HepG2 (cell line): ENCODE measurements around the gene GALR3. TPM values are rescaled to one million over a fixed set of nuclear protein-coding genes. Genes with fewer than 3 reads are reported as not detected.

Experiments used
- BORCS8-MEF2B ChIP-seq: sonication (generic); formaldehyde crosslinking; IDR thresholded peaks from 2 replicates; pipeline ENCODE4 v1.8.0; 2022; ENCODE audit warnings: mild to moderate bottlenecking, missing genetic modification reagents
- CENPBD1 ChIP-seq: sonication (generic); formaldehyde crosslinking; IDR thresholded peaks from 2 replicates; pipeline ENCODE4 v1.8.0; 2022; ENCODE audit warnings: missing genetic modification reagents, low read depth, mild to moderate bottlenecking, borderline replicate concordance
- CREB1 ChIP-seq, 2 experiments: fragments of 450-650 bp in 1 of 2; IDR thresholded peaks; 2 replicates each; pipeline ENCODE4 v1.6.1; 2016 to 2017; ENCODE audit warnings: control low read depth in 1 of 2, mild to moderate bottlenecking in 1 of 2, missing compliant biosample characterization in 1 of 2, missing genetic modification characterization in 1 of 2
- ELK4 ChIP-seq: sonication (generic); formaldehyde crosslinking; IDR thresholded peaks from 2 replicates; pipeline ENCODE4 v1.9.0; 2021; ENCODE audit warnings: missing genetic modification reagents, borderline replicate concordance
- GPBP1L1 ChIP-seq: sonication (generic); formaldehyde crosslinking; IDR thresholded peaks from 2 replicates; pipeline ENCODE4 v1.5.0; 2020; ENCODE audit warnings: mild to moderate bottlenecking, missing genetic modification reagents
- HMG20A ChIP-seq: IDR thresholded peaks from 2 replicates; pipeline ENCODE4 v1.6.1; 2016; ENCODE audit warnings: borderline replicate concordance
- IRF9 ChIP-seq: sonication (generic); formaldehyde crosslinking; IDR thresholded peaks from 2 replicates; pipeline ENCODE4 v1.8.0; 2022; ENCODE audit warnings: missing genetic modification reagents, mild to moderate bottlenecking, borderline replicate concordance
- MXD4 ChIP-seq: IDR thresholded peaks from 2 replicates; pipeline ENCODE4 v1.6.1; 2016; ENCODE audit warnings: mild to moderate bottlenecking, missing biosample characterization, missing genetic modification reagents
- MXI1 ChIP-seq: IDR thresholded peaks from 3 replicates; pipeline ENCODE4 v1.6.1; 2012; ENCODE audit warnings: low read depth, low read length, inconsistent platforms, borderline replicate concordance
- NR2F1 ChIP-seq, 2 experiments: fragments of 450-650 bp in 1 of 2; formaldehyde crosslinking in 1 of 2; IDR thresholded peaks; 2 replicates each; pipeline versions ENCODE4 v1.5.0 to v1.6.1; 2016 to 2020; ENCODE audit warnings: mild to moderate bottlenecking in 1 of 2, missing compliant biosample characterization in 1 of 2, missing genetic modification reagents in 1 of 2, moderate library complexity in 1 of 2
- PBX2 ChIP-seq: IDR thresholded peaks from 2 replicates; pipeline ENCODE4 v1.6.1; 2016; ENCODE audit warnings: control low read depth
- PBX3 ChIP-seq: sonication (generic); formaldehyde crosslinking; IDR thresholded peaks from 2 replicates; pipeline ENCODE4 v1.8.1; 2023; ENCODE audit warnings: missing genetic modification reagents, inconsistent platforms, borderline replicate concordance
- PREB ChIP-seq: sonication (generic); formaldehyde crosslinking; IDR thresholded peaks from 2 replicates; pipeline ENCODE4 v1.4.0; 2020; ENCODE audit warnings: missing genetic modification reagents
- SAFB2 ChIP-seq: sonication (generic); formaldehyde crosslinking; IDR thresholded peaks from 2 replicates; pipeline ENCODE4 v1.5.1; 2020; ENCODE audit warnings: missing genetic modification reagents, low read depth, mild to moderate bottlenecking, borderline replicate concordance
- TFDP1 ChIP-seq: IDR thresholded peaks from 2 replicates; pipeline ENCODE4 v1.6.1; 2016; ENCODE audit warnings: missing compliant biosample characterization, missing genetic modification reagents, borderline replicate concordance
- ZFY ChIP-seq: sonication (generic); formaldehyde crosslinking; IDR thresholded peaks from 2 replicates; pipeline ENCODE4 v1.4.0; 2020; ENCODE audit warnings: missing genetic modification reagents
- ZNF788 ChIP-seq: sonication (generic); formaldehyde crosslinking; IDR thresholded peaks from 2 replicates; pipeline ENCODE4 v1.5.0; 2020; ENCODE audit warnings: mild to moderate bottlenecking, missing genetic modification reagents, borderline replicate concordance
- polyA plus RNA-seq, 8 experiments: library from polyadenylated mRNA; depleted of rRNA in 3 of 8; stranded (reverse) in 7 of 8; unstranded in 1 of 8; fragments of >200 nt; fragmentation: Illumina TruSeq in 4 of 8; extraction: Trizol in 4 of 8; gene quantifications; 2 replicates each; pipeline versions ENCODE4 v1.2.1 to v1.2.3, GENCODE V29; 2011 to 2016; ENCODE audit warnings: low read depth in 4 of 8, missing spikeins in 1 of 8, mixed read lengths in 1 of 8; ENCODE audit not compliant: insufficient read depth in 1 of 8
- total RNA-seq, 5 experiments: library from RNA; depleted of rRNA; stranded (reverse); fragments of >200 nt; fragmentation: Illumina TruSeq; extraction: Trizol; gene quantifications; 2 replicates each; pipeline ENCODE4 v1.2.3, GENCODE V29; 2016; ENCODE audit warnings: low read depth in 1 of 5

The GALR3 gene
- total and polyA plus RNA-seq, 2 of the 13 experiments (the other 11 are each of a cell fraction or from before 2014, with no cell fraction given): 0.13 TPM; not detected in 1

GRCh38 chr22:37803195-37803638 lies 20.0 kb upstream of the GALR3 start (continued):
- TF ChIP-seq BORCS8-MEF2B (CRISPR knock-in tag) (peak; percentile 21; the same call in 1 of the 2 replicates), IRF9 (CRISPR knock-in tag) (no peak), ZFY (CRISPR knock-in tag) (no peak), TFDP1 (CRISPR knock-in tag) (no peak), ELK4 (CRISPR knock-in tag) (no peak), CENPBD1 (CRISPR knock-in tag) (no peak), NR2F1 (CRISPR knock-in tag; IDR thresholded peaks at IDR 0.05) (peak; percentile 80 to 92), HMG20A (CRISPR knock-in tag) (no peak; the same call in none of the 2 replicates), PBX2 (CRISPR knock-in tag) (no peak), GPBP1L1 (CRISPR knock-in tag) (no peak), ZNF788 (CRISPR knock-in tag) (0 out of 2 replicates have a peak, but pooled peaks have one; percentile 36), CREB1 (IDR thresholded peaks at IDR 0.05) (no peak), CREB1 (CRISPR knock-in tag; IDR thresholded peaks at IDR 0.05) (no peak; the same call in none of the 2 replicates), PBX3 (CRISPR knock-in tag) (no peak), MXI1 (no peak), MXD4 (CRISPR knock-in tag) (no peak), SAFB2 (CRISPR knock-in tag) (no peak), PREB (no peak)
